Right lung (tissue), 10 donors: ENCODE measurements around the gene WFIKKN1. TPM values are rescaled to one million over a fixed set of nuclear protein-coding genes. Genes with fewer than 3 reads are reported as not detected.

ENCODE experiments used
- DNase-seq, 2 donors: peaks; one replicate each; pipeline ENCODE4 v3.0.0-alpha.2; 2013
- long read RNA-seq, 8 donors: transcript quantifications; one replicate each; lab custom pipeline, GENCODE V29; 2026
- polyA plus RNA-seq, 5 donors: library from polyadenylated mRNA; unstranded; fragments of 120-200 nt; gene quantifications; one replicate each; pipeline versions ENCODE4 v1.2.1 to v1.2.3, GENCODE V29; 2013; ENCODE audit warnings: inconsistent platforms in 1 of 5, low replicate concordance in 1 of 5; ENCODE audit not compliant: insufficient read length in 5 of 5, insufficient read depth in 1 of 5

Gene WFIKKN1
- 1 to 10 TPM in 1 of 5 donors, under 1 TPM in 4; 0.20 to 1.2 (median 0.36) TPM for polyA plus RNA-seq
- long read RNA-seq, donor 1, full-length matches to known transcripts, result 4 of 4 reads
- long read RNA-seq, donor 1, partial matches to known transcripts, result 0 of 4 reads
- long read RNA-seq, donor 1, other reads (novel, unspliced or antisense), result 0 of 4 reads
- long read RNA-seq, donor 2, full-length matches to known transcripts, result 6 of 6 reads
- long read RNA-seq, donor 2, partial matches to known transcripts, result 0 of 6 reads
- long read RNA-seq, donor 2, other reads (novel, unspliced or antisense), result 0 of 6 reads
- long read RNA-seq, donor 3, full-length matches to known transcripts, result 7 of 7 reads
- long read RNA-seq, donor 3, partial matches to known transcripts, result 0 of 7 reads
- long read RNA-seq, donor 3, other reads (novel, unspliced or antisense), result 0 of 7 reads
- long read RNA-seq, donor 4, full-length matches to known transcripts, result 4 of 4 reads
- long read RNA-seq, donor 4, partial matches to known transcripts, result 0 of 4 reads
- long read RNA-seq, donor 4, other reads (novel, unspliced or antisense), result 0 of 4 reads
- long read RNA-seq, donor 5, full-length matches to known transcripts, result 4 of 4 reads
- long read RNA-seq, donor 5, partial matches to known transcripts, result 0 of 4 reads
- long read RNA-seq, donor 5, other reads (novel, unspliced or antisense), result 0 of 4 reads
- long read RNA-seq, donor 6, full-length matches to known transcripts, result 14 of 14 reads
- long read RNA-seq, donor 6, partial matches to known transcripts, result 0 of 14 reads
- long read RNA-seq, donor 6, other reads (novel, unspliced or antisense), result 0 of 14 reads
- long read RNA-seq, donor 7, full-length matches to known transcripts, result 6 of 6 reads
- long read RNA-seq, donor 7, partial matches to known transcripts, result 0 of 6 reads
- long read RNA-seq, donor 7, other reads (novel, unspliced or antisense), result 0 of 6 reads
- long read RNA-seq, donor 8, full-length matches to known transcripts, result 2 of 2 reads
- long read RNA-seq, donor 8, partial matches to known transcripts, result 0 of 2 reads
- long read RNA-seq, donor 8, other reads (novel, unspliced or antisense), result 0 of 2 reads

- no peak for DNase-seq
These were observed at the start of gene WFIKKN1 for GRCh38 chr16:630815-631405. WFIKKN1 (plus strand) TSS chr16:630985; CDS start chr16:631254, 269 bp downstream.

- no peak for DNase-seq
These were observed 48.6 kb upstream of the WFIKKN1 start for GRCh38 chr16:582218-582613.

GRCh38 chr16:582614-583331 lies 48.0 kb upstream of the WFIKKN1 start:
- DNase-seq, result no peak

GRCh38 chr16:583470-583814 lies 47.3 kb upstream of the WFIKKN1 start:
- DNase-seq, result no peak

GRCh38 chr16:583815-584591 lies 46.8 kb upstream of the WFIKKN1 start:
- no peak for DNase-seq

GRCh38 chr16:585351-585750 lies 45.4 kb upstream of the WFIKKN1 start:
- no peak for DNase-seq

- no peak for DNase-seq
These were observed 44.6 kb upstream of the WFIKKN1 start for GRCh38 chr16:586047-586644.

- no peak for DNase-seq
These were observed 43.9 kb upstream of the WFIKKN1 start for GRCh38 chr16:586645-587590.

- no peak for DNase-seq
These were observed 42.2 kb upstream of the WFIKKN1 start for GRCh38 chr16:588639-588888.

- peak; percentile 98 to 99 for DNase-seq
These were observed 41.7 kb upstream of the WFIKKN1 start for GRCh38 chr16:588889-589657.

GRCh38 chr16:589658-590187 lies 41.1 kb upstream of the WFIKKN1 start, which contains the start of gene RAB40C:
RAB40C (plus strand) TSS chr16:590066; CDS start chr16:590292, 226 bp downstream.
- DNase-seq, result peak; percentile 99 to 100

- no peak for DNase-seq
These were observed 40.5 kb upstream of the WFIKKN1 start for GRCh38 chr16:590188-590814.

- DNase-seq, result no peak
These were observed 40.0 kb upstream of the WFIKKN1 start for GRCh38 chr16:590815-591200.

- DNase-seq, result no peak
These were observed 39.6 kb upstream of the WFIKKN1 start for GRCh38 chr16:591231-591630.

GRCh38 chr16:591892-592517 lies 38.8 kb upstream of the WFIKKN1 start:
- no peak for DNase-seq

GRCh38 chr16:592518-593306 lies 38.1 kb upstream of the WFIKKN1 start:
- no peak for DNase-seq
